WTC11 (cell line): ENCODE data around the gene MTA3.

ENCODE experiments used
- CTCF ChIP-seq: fragments of 200-600 bp; IDR thresholded peaks from 2 replicates; pipeline ENCODE4 v1.8.0; 2022; ENCODE audit warnings: antibody characterized with exemption
- FOXJ3 ChIP-seq: sonication (generic); formaldehyde crosslinking; IDR thresholded peaks from 2 replicates; pipeline ENCODE4 v1.9.0; 2021; ENCODE audit warnings: missing genetic modification reagents, mild to moderate bottlenecking, borderline replicate concordance
- IRF2 ChIP-seq: sonication (generic); formaldehyde crosslinking; IDR thresholded peaks from 2 replicates; pipeline ENCODE4 v1.8.0; 2022; ENCODE audit warnings: low read depth, missing genetic modification reagents, borderline replicate concordance
- JUN ChIP-seq: sonication (generic); formaldehyde crosslinking; IDR thresholded peaks from 2 replicates; pipeline ENCODE4 v1.8.0; 2023; ENCODE audit warnings: mild to moderate bottlenecking, missing genetic modification reagents
- USF2 ChIP-seq: sonication (generic); formaldehyde crosslinking; IDR thresholded peaks from 2 replicates; pipeline ENCODE4 v1.8.1; 2023; ENCODE audit warnings: mild to moderate bottlenecking, missing genetic modification reagents, moderate library complexity
- TF ChIP-seq, protein P1 (sequence below): fragments of 250-450 bp; sonication (Bioruptor Pico); IDR thresholded peaks from 2 replicates; pipeline ENCODE4 v1.9.0; 2021; ENCODE audit warnings: mild to moderate bottlenecking, borderline replicate concordance
- TF ChIP-seq, protein P2 (sequence below): fragments of 250-450 bp; sonication (Bioruptor Pico); conservative IDR thresholded peaks from 2 replicates; pipeline ENCODE4 v1.9.0; 2021; ENCODE audit warnings: mild to moderate bottlenecking

DNA sequence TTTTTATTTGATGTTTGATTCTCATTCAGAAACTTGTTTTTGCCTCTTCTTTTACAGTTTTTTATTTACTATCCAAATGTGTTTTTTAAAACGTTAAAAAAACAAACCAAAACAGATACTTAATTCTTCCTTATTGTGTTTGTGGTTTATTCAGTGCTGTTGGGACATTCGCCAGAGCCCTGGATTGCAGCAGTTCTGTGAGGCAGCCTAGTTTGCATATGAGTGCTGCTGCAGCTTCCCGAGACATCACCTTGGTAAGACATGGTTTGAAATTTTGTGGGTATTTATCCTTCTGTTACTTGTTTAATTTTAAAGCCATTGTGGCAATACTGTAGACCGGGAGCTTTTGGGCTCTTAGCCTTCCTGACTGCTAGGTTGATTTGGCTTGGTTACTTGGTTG lies 91.2 kb downstream of the MTA3 start:
- TF ChIP-seq CTCF = no peak
- no peak for TF ChIP-seq USF2
- TF ChIP-seq, protein P1, sequence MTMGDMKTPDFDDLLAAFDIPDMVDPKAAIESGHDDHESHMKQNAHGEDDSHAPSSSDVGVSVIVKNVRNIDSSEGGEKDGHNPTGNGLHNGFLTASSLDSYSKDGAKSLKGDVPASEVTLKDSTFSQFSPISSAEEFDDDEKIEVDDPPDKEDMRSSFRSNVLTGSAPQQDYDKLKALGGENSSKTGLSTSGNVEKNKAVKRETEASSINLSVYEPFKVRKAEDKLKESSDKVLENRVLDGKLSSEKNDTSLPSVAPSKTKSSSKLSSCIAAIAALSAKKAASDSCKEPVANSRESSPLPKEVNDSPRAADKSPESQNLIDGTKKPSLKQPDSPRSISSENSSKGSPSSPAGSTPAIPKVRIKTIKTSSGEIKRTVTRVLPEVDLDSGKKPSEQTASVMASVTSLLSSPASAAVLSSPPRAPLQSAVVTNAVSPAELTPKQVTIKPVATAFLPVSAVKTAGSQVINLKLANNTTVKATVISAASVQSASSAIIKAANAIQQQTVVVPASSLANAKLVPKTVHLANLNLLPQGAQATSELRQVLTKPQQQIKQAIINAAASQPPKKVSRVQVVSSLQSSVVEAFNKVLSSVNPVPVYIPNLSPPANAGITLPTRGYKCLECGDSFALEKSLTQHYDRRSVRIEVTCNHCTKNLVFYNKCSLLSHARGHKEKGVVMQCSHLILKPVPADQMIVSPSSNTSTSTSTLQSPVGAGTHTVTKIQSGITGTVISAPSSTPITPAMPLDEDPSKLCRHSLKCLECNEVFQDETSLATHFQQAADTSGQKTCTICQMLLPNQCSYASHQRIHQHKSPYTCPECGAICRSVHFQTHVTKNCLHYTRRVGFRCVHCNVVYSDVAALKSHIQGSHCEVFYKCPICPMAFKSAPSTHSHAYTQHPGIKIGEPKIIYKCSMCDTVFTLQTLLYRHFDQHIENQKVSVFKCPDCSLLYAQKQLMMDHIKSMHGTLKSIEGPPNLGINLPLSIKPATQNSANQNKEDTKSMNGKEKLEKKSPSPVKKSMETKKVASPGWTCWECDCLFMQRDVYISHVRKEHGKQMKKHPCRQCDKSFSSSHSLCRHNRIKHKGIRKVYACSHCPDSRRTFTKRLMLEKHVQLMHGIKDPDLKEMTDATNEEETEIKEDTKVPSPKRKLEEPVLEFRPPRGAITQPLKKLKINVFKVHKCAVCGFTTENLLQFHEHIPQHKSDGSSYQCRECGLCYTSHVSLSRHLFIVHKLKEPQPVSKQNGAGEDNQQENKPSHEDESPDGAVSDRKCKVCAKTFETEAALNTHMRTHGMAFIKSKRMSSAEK (CRISPR knock-in tag) = no peak
- no peak for TF ChIP-seq FOXJ3 (CRISPR knock-in tag)
- no peak for TF ChIP-seq IRF2
- TF ChIP-seq, protein P2, sequence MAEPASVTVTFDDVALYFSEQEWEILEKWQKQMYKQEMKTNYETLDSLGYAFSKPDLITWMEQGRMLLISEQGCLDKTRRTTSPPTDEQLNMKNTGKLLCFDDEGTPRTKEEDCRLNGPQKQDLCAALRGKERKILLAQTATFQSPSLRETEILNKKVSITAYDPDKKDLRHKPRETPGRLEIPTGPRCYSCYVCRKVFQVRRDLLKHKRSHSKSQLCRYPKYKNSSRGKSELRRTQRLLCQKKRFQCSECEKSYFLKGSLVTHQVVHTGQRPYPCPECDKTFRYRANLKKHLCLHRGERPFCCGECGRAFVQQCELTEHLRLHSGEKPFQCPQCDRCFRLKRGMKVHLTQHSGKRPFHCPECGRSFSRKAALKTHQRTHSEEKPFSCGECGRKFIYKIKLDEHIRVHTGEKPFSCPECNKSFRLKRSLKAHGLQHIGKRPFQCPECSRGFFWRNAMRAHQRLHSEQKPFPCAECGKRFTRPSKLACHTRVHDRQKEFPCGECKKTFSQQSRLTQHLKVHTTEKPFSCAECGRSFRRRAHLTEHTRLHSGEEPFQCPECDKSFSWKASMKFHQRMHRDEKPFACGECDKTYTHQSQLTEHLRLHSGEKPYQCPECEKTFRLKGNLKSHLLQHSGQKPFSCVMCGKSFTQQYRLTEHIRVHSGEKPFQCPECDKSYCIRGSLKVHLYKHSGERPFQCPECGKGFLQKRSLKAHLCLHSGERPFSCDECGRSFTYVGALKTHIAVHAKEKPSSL (CRISPR knock-in tag) = no peak
- no peak for TF ChIP-seq JUN (CRISPR knock-in tag)
